SW 1271 (cell line): ENCODE measurements around the gene EPB41L4B.
"Not testable (repeated sequence)": the region's sequence is repeated elsewhere in the genome, so short reads cannot be mapped to it uniquely, and the experiment has no call there.

Experiments used
- DNase-seq, 2 experiments: peaks; one replicate each; lab custom pipeline; 2025; lab: John Stamatoyannopoulos, UW

Gene EPB41L4B

DNA sequence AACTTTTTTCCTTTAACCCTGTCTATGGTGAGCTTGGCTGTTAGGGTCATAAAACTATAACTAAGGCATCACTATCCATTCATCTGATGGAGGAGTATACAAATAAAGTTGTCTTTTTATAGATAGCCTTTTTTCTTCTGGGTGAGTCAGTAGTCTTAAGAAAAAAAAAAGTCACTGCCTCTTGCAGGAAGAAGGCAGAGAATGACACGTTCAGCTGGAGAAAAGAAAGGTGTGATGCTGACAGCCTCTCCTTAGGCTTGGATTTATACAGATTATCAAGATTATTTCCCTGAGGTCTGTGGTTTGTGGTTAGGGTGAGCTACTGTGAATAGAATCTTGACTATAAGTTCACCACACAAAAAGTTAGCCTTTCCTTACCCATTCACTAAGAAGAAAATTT lies 23.0 kb downstream of the EPB41L4B start:
- no peak for DNase-seq

DNA sequence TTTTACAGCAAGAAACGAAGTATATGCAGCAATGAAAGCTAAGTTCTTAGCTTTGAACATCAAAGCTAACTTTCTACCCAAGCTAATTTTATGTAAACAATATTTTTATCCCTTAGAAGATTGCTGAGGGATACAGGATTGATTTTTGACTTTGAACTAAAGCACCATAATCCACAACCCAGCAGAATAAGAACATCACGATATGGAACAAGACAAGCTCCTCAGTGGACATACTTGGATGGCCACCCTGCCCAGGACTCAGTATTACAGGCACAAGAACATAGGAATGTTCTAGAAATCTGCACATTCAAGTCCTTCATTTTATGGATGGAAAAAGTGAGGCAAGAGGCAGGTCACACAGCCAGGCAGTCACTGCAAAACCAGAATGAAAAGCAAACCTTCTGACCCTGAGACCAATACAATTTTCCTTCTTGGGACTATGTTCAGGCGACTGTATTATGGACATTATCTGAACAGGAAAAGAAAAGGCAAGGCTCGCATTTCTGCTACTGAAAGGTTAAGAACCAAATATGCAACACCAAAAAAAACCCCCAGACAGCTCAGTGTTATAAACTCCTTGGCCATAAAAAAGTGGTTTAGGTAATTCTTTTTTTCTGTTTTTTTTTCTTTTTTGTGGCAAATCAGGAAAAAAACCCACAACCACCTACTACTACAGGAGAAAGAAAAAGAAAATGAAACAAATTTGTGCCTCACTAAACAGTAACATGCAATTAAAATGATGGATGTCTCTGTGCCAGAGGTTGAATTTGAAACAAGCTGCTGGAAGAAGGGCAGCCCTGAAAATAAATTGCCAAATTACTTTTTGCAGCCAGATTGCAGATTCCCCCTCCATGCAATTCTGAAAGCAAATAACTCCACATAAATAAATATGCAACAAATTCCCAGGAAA lies 25.4 kb downstream of the EPB41L4B start:
- DNase-seq: no peak

DNA sequence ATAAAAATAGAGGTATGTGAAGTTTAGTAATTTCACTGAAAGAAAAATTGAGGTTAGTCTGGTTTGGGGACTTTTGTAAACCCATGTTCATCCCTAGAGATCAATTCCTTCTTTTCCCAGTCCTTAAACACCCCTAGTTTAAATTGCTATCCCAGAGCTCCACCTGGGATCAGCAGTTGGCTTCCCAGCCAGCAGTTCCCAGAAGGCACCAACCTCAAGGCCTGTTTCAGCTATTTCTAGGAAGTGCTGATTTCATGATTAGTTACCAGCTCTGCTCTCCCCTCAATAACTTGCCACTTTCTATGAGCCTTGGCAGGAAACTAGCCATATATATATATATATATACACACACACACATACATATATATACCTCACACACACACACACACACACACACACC lies 30.5 kb downstream of the EPB41L4B start:
- no peak for DNase-seq

DNA sequence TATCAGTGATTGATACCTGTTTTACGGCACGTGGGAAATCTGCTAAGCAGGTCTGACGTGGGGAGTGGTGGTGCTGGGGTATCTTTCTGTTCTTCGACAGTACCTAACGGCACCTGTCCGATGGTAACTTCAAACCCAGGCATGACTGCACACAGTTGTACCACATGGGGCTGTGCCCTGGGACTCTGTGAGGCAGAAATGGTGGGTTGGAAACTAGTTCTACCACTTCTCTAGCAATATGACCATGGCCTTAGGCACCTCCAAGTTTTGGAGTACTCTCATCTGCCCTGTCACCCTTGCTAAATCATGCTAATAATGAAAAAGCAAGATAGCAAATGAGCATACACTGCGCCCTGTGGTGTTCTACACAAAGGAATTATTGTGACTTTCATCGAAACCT lies 30.9 kb downstream of the EPB41L4B start:
- DNase-seq: no peak

DNA sequence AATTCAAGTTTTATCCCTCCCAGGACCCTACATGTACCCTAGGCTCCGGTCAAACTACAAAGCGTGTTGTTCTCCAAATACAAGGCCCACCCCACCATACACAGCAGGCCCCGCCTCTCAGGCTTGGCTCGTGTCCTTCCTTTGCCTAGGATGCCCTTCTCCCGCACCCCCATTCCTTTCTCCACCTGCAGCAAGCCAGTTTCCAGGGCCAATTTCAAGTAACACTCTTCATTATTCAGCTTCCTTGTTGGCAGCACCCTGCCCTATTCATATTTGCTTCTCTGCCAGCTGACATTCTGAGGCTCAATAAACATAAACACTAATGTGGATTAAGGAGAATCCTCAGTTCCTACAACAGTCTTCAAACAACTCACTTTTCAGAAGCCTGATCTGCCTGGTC lies 31.7 kb downstream of the EPB41L4B start:
- no peak for DNase-seq

DNA sequence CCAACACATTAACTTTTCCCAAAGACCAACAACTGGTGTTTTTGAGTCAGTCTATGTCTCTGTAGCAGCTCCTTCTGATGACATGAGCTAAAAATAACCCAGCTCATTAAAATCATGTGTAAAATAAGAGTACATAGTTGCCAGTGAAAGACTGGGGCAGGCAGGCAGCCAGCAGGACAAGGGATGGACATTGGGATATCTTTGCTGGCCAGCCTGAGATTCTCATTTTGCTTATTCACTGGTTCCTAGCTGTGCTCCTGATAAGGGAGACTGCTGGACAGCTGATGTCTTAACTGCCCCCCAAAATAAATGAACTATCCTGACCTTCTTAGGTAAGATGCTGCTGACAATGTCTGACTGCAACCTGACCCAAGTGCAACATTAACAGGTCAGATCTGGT lies 33.9 kb downstream of the EPB41L4B start:
- no peak for DNase-seq

DNA sequence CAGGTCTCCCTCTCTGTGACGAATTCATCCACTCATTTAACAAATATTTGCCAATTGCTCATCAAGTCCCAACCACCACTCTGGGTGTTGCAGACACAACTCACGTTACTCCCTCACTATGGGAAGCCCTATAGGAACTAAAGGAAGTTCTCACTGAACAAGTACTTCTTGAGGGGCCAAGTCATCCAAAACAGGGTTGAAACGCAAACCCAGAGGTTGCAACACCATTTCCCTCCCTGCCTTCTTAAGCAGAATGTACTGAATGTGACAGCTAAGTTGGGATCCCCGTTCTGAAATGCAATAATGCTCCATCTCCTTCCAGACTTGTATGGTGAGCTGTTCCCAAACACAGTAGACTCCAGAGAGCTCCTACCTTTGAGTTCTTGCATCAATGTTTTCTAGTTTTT lies 34.3 kb downstream of the EPB41L4B start:
- no peak for DNase-seq

DNA sequence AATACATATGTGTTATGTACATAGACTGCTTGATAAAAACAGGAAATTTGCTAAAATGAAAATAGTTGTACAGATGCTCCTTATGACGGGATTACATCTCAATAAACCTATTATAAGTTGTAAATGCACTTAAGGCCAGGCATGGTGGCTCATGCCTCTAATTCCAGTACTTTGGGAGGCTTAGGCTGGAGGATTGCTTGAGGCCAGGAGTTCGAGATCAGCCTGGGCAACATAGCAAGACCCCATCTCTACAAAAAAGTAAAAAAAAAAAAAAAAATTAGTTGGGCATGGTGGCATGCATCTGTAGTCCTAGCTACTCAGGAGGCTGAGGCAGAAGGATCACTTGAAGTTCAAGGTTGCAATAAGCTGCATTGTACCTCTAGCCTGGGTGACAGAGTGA lies 37.2 kb downstream of the EPB41L4B start:
- DNase-seq: not testable (repeated sequence)

DNA sequence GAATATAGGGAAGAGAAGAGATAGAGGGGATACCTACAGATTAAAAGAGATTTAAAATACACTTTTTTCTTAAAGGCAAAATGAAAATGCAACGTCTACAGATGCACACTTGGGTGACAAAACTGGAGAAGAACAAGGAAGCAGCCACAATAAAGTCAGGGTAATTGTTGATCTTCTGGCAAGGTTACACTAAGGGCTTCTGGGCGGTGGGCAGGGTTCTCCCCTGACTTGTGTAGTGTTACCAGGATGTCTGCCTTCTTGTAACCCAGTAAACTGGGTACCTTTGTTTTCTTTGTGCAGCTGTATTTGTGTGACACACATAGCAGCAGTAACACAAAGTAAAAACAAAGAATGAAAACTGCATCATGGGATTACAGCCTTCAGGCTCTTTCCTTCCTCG lies 37.8 kb downstream of the EPB41L4B start:
- no peak for DNase-seq

DNA sequence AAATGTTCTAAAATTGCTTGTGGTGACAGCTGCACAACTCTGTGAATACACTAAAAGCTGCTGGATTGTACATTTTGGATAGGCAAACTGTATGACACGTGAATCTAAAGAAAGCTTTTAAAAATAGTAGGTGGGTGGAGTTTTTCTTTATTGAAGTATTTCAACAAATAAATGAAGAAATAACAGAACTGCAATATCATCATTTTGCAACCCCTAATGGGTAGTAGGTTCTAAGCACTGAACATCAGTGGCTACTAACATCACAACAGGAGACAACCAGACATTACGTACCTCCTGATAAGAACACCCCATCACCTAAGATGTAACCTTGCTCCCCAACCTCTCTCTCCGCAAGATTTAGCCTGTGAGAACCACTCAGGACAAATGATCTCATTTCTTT lies 38.6 kb downstream of the EPB41L4B start:
- no peak for DNase-seq

DNA sequence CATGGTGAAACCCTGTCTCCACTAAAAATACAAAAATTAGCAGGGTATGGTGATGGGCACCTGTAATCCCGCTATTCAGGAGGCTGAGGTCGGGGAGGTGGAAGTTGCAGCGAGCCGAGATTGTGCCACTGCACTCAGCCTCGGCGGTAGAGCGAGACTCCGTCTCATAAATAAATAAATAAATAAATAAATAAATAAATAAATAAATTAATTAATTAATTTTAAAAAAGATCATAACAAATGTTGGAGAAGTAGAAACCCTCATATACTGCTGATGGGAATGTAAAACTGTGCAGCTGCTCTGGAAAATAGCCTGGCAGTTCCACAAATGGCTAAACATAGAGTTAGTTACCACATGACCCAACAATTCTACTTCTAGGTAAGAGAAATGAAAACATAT lies 39.3 kb downstream of the EPB41L4B start:
- no peak for DNase-seq

DNA sequence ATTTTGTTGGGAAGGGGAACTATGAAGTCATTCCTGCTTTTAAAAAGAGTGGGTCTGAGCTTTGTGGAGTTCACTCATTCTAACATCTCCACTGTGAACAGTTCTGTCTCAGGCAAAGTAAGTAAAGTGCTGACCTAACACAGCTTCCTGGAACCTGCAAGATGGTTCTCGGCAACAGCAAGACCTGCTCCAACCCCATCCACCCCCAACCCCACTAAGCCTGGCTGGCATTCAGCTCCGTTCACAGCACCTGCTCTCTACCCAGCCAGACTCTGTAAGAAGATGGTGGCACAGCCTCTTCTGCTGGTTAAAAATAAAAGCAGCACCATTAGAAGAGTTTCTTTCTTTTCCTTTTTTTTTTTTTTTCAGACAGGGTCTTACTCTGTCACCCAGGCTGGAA lies 42.0 kb downstream of the EPB41L4B start:
- no peak for DNase-seq

DNA sequence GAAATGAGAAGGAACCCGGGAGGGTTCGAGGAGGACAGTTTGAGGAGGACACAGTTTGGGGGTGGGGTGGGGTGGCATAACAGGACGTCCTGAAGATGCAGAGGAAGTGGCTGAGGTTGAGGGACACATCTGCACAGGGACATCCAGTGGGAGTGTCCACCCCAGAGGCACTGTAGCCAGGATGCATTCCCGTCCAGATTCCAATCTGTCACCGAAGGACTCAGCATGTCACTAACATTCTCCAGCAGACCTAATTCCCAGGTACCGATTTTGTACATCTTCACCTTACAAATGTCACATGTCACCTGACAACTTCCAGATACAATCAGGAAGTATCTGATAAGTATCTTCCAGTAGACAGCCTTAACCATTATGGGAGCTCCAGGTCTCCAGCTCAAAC lies 42.6 kb downstream of the EPB41L4B start:
- DNase-seq: no peak

DNA sequence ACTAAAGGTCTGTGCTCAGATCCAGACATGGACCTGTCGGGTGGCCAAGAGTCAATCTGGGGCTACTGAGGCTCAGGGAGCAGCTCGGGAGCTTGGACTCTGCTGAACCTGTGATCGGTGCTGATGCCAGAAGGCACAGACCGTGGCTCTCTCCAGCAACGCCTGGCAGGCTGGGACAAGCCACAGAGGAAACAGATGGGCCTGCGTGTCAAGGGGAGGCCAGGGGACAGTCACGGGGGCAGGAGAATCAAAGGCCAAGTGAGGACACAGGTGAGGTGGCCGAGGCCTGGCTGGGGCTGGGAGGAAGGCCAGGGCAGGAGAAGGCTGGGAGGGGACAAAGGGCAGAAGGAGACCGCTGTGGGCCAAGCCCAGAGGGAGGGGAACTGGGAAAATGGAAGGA lies 43.4 kb downstream of the EPB41L4B start:
- no peak for DNase-seq

DNA sequence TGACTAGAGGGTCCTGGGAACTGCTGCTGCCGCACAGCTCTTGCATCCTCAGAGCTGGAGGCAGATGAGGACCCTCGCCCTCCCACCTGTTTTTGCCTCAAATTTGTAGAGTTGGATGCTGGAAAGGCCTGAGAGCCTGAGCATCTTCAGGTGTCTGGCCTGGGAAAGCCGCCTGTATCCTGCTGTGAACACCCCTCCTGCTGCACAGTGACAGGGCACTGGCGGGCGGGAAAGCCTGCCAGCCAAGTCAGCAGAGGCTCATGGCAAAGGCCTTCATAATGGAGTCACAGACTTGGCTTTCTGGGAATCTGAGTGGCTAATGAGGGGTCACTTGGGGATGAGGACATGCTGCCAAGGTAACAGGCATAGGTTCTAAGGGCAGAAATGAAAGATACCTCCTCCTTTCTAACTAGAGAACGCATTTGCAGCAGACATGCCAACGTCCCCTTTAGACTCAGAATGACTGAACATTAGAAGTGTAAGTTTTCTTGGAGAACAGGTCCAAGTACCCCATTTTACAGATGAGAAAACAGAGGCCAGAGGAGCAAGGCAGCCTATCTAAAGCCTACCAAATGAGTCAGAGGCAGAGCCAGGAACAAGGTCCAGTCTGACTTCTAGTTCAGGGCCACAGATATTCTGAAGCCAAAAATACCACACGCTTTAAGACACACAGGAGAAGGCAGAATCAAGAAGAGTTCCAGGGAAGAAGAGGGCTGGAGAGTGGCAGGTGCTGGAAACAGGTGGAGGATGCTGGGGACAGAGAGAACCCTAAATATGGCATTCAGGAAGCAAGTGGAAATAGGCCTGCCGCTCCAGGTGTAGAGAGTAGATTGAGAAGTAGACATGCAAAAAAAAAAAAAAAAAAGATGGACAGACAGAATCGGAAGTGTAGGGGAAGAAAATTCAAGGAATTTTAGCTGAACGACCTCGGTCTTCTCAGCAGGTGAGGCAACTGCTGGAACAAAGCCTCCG lies 44.1 kb downstream of the EPB41L4B start:
- no peak for DNase-seq

DNA sequence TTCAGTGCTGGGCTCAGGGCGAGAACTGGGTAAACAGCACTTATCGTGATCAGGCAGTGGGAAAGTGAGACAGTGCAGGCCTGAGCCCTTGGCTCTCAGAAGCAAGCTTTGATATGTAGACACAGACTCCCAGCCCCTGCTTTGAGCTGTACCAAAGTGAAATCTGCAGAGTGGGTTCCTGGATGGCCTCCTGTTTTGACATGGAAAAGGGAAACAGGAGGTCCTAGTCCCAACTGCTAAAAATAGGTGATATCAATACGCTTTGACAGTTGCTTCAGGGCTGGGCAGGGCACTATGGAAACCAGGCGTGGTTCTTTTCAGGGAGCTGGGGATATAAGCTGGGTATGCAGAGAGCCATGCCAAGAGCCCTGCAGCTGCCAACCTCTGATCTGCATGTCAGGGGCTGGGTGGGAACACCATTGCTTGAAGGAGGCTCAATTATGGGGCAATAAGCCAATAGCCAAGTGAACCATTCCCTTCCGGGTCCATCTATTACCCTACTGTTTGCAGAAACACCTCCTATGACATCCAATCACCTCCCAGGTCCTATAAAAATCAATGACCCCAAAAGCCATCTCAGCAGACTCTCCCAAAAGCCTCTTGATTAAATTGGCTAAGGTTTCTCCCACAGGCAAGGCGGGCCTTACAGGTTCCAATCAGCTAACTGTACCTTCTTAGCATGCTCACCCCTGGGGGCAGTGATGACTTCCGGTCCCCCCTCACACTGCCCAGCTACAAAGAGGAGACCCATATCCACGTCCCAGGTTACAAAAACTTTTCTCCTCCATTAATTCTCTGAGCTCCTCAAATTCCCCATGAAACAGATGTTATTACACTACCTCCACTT lies 45.8 kb downstream of the EPB41L4B start:
- no peak for DNase-seq

DNA sequence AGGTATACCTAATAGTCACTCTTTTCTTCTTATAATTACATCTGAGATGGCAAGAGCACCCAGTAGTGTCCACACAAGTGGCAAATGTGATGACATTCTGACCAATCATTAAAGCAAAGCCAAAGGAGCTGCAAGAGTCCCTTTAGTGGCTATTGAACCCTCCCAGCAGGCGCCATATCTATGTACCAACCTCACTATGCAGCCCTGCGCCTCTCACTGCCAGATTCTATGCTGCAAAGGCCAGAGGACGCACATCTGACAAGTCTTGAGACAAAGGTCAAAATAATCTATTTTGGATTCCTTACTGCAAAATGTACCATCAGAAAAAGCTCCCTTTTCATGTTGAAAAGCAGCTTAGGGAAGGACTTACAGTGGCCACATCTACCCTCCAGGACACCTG lies 47.0 kb downstream of the EPB41L4B start:
- DNase-seq: no peak

DNA sequence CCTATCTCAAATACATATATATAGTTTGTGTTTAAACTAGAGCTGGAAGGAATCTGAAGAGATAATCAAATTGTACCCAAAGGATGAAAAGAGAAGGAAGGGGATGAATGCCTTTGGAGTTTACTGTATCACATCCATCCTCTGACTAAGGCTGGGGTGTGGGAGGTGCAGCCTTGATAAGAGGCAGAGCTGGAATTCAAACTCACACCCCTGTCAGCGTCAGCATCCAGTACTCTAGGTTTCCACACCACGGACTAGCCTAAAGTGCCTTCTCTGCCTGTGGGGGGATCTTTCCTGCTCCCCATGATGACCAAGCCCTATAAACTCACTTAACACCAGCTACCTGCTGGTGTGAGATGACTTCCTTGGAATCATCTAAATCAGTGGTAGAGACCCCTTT lies 48.1 kb downstream of the EPB41L4B start:
- no peak for DNase-seq

DNA sequence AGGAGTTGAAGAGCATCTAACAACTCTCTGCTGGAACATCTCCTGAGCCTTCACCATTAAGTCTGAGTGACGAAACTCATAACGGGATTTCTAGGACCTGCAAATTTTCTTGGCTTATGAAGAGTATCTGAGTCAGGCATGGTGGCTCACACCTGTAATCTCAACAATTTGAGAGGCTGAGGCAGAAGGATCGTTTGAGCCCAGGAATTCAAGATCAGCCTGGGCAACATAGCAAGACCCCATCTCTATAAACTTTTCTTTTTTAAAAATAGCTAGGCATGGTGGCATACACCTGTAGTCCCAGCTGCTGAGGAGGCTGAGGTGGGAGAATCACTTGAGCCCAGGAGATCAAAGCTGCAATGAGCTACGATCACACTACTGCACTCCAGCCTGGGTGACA lies 48.8 kb downstream of the EPB41L4B start:
- no peak for DNase-seq

DNA sequence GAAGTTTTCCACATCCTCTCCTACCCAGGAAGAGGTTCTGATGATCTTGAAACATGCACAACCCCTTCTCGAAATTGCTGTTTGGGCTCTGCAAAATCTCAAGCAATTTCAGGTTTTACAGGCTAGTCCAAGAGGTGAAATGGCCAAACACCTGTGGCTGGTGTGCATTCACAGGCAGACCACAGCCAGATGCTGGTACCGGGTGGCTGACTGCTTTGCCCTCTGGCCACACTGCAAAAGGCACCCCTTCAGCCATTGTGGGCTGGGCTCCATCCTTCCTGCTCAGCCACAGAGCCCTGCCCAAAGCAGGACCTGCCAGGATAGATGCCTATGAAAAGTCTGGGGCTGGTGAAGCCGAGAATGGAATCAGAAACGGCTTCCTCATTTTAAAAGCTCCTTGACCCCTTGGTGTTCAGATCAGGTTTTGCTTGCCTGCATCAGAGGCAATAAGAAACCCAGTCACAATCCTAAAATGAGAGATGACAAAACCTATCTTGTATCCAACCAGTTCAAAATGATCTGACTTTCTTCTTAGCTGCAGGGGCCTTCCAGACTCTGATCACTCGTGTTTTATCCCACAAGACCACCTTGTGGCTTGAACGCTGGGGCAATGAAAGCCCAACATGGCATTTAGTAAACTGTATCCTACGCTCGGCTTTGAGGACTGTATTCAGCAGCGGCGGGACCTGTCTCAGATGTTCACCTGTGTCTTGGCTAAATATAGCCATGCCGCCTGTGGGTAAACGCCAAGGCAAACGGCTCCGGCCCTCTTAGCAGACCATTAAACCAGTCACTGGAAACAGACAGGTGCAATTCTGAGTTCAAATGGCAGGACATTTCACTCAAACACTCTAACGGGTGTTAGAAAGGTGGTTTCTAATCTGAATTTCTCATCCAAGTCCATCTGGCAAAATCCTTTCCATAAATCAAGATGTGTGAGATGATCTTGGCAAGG lies 49.6 kb downstream of the EPB41L4B start:
- no peak for DNase-seq

DNA sequence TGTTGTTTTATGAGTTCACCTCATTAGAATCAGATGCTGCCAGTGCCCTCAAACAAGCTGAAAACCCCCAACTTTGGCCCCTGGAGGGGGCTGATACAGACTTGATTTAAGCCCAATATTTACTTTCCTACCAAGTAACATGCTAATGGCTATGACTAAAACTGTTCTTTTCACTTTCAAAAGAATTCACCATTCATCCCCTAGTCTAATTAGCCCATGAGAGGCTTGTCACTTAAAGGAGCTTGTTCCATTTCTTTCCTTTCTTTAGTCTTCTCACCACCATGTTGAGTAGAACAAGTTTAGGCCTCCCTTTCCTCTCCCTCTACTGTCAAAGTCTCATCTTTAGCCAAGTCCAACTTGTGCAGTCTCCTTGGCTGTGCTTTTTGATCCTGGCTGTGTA lies 50.4 kb downstream of the EPB41L4B start:
- DNase-seq: no peak
